C4-2B (cell line): ENCODE data around the gene RGS10.

ENCODE experiments used
- H3K27ac ChIP-seq: fragments of 450-650 bp; 2 replicates; pipeline ENCODE4 v1.5.1; 2017
- ZFX ChIP-seq: fragments of 450-650 bp; IDR thresholded peaks from 2 replicates; pipeline ENCODE4 v1.6.1; 2017
- TF ChIP-seq, protein P1 (sequence below): fragments of 450-650 bp; conservative IDR thresholded peaks from 2 replicates; pipeline ENCODE4 v1.5.1; 2017; ENCODE audit warnings: mild to moderate bottlenecking

The RGS10 gene

DNA sequence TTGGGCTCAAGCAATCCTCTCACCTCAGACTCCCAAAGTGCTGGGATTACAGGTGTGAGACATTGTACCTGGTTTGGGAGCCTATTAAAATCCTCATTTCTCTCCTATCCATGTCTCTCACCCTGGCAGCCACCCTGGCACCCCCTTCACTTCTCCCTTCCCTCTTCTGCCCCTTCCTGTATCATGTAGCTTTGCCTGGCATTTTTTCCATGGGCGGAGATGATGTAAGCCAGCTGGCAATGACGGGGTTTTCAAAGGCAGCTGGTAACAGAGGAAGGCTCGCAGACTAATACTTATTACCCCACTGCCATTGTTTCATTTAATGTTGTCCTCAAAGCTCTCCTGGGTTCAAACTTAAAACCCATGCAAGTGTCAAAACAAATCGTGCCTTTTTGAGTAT, 61.9 kb downstream of the RGS10 start:
- TF ChIP-seq ZFX: no peak
- TF ChIP-seq, protein P1, sequence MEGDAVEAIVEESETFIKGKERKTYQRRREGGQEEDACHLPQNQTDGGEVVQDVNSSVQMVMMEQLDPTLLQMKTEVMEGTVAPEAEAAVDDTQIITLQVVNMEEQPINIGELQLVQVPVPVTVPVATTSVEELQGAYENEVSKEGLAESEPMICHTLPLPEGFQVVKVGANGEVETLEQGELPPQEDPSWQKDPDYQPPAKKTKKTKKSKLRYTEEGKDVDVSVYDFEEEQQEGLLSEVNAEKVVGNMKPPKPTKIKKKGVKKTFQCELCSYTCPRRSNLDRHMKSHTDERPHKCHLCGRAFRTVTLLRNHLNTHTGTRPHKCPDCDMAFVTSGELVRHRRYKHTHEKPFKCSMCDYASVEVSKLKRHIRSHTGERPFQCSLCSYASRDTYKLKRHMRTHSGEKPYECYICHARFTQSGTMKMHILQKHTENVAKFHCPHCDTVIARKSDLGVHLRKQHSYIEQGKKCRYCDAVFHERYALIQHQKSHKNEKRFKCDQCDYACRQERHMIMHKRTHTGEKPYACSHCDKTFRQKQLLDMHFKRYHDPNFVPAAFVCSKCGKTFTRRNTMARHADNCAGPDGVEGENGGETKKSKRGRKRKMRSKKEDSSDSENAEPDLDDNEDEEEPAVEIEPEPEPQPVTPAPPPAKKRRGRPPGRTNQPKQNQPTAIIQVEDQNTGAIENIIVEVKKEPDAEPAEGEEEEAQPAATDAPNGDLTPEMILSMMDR: no peak
- H3K27ac ChIP-seq: no peak overlapping the region

DNA sequence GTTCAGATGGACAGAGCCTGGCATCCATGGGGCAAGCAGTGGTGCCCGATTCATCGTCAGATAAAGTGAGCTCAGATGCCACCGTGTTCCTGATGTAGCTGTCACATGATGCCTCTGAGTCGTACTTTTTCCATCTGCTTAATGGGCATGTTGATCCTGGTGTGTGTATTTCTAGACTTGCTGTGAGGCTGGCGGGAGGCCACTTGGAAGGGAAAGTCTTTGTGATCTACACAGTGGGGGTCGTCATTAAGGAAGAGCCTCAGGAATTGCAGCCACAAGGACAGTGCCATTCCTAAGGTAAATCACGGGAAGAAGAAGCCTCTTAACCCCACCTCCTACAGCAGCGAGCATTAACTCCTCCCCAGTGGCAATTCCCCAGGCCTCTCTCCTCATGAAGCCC, 63.0 kb downstream of the RGS10 start:
- no peak for TF ChIP-seq ZFX
- TF ChIP-seq, protein P1: no peak
- no peak overlapping the region for H3K27ac ChIP-seq

DNA sequence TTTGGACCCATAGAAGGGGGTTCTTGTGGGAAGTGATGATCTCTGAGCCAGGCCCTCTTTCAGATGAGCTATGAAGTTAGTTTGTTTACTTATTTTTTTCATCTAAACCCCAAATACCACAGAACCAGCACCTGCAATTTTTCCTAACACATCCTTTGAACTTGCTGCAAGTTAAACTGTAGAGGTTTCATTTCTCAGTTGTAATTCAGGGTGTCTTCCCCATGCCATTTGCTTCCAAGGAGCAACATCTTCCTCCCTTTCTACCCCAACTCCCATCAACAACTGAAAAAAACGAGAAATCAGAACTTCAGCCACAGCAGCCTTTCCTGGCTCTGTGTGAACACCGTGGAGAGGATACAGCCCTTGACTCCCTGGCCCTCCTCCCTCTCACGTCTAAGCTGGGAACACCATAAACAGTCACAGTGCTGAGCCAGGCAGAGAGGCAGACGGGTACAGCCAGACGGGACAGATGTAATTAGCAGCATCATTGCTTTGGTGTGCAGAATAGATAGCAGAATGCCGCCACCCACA, 63.6 kb downstream of the RGS10 start:
- H3K27ac ChIP-seq: no peak overlapping the region
- TF ChIP-seq, protein P1: no peak
- no peak for TF ChIP-seq ZFX

DNA sequence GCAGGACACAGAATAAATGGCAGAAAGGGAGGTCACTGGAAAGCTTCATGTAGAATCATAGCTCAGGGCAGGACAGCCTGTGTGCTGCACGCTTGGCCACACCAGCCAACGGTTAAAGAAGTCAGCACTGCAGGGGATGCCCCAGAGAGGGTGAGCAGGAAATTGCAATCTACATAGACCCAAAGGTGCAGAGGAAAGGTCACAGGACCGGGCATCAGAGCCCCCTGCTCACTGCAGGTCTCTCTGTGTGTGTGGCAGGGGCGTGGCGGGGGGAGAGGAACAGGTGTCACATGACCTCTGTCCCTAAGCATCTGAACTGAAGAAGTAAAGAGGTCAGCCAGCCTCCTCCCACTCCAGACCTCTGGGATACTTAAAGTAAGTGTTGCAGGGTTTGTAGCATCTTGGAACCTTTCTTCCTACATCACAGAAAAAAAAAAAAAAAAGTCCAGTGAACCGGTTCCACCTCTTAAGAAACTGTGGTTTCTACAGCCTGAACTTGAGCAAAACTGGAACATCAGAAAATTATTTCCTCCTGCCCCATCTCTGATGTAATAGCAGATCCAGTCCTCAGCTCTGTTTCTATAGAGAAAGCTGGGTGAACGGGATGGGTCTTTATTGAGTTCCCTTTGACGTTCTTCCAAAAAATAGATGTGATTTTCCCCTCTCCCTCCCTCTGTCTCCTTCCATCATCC, 64.3 kb downstream of the RGS10 start:
- no peak overlapping the region for H3K27ac ChIP-seq

DNA sequence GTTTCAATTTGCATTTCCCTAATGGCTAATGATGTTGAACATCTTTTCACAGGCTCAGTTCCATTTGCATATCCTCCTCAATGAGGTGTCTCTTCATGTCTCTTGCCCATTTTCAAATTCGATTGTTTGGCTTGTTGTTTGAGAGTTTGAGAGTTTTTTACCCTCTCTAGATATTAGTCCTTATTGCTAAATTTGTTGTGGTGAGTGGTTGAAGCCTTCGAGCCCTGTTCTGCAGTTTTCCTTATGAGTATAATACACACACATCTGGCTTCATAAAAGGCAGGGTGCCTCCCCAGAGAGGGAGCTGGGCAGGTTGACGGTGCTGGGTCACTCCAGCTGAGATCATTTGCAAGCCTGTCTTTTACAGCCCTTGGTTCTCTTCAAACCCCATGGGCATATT, 65.1 kb downstream of the RGS10 start:
- TF ChIP-seq, protein P1: no peak
- TF ChIP-seq ZFX: no peak
- no peak overlapping the region for H3K27ac ChIP-seq

More for the DNA sequence above, 64.3 kb downstream of the RGS10 start:
- TF ChIP-seq ZFX: no peak
- TF ChIP-seq, protein P1: no peak

DNA sequence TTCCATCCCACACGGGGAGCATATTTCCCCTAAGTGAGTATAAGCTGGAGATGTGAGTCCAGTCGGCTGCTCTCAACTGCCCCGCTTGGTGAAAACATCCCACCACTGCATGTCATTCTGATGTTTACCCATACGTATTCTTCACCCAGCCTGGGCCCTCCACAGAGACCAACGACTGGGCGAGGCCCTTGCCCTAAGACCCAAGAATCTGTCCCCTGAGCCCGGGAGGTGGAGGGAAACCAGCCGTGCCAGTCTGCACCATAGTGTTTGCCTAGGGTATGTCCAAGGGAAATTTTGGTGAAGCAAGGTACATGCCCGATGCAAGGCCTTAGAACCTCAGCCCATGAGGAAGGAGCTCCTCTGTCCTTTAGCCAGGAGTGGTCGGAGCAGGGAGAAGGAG, 67.9 kb downstream of the RGS10 start:
- TF ChIP-seq ZFX: no peak
- TF ChIP-seq, protein P1: no peak
- H3K27ac ChIP-seq: no peak overlapping the region

DNA sequence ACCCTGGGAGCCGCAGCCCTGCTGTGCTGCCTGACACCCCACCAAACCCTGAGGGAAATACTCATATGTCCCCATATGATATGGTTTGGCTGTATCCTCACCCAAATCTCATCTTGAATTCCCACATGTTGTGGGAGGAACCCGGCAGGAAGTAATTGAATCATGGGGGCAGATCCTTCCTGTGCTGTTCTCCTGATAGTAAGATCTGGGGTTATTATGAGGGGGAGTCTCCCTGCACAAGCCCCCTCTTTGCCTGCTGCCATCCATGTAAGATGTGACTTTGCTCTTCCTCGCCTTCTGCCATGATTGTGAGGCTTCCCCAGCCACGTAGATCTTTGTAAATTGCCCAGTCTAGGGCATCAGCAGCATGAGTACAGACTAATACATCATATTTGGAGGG, 68.7 kb downstream of the RGS10 start:
- TF ChIP-seq, protein P1: no peak
- TF ChIP-seq ZFX: no peak

More for the DNA sequence above, 68.7 kb downstream of the RGS10 start:
- H3K27ac ChIP-seq: no peak overlapping the region
